ENCODE results near the gene KIAA0753. TPM values are rescaled to one million over a fixed set of nuclear protein-coding genes. Genes with fewer than 3 reads are reported as not detected.

The KIAA0753 gene
- total RNA-seq, 2 experiments from 2014 or later, result 20.8 to 29.8 TPM

DNA sequence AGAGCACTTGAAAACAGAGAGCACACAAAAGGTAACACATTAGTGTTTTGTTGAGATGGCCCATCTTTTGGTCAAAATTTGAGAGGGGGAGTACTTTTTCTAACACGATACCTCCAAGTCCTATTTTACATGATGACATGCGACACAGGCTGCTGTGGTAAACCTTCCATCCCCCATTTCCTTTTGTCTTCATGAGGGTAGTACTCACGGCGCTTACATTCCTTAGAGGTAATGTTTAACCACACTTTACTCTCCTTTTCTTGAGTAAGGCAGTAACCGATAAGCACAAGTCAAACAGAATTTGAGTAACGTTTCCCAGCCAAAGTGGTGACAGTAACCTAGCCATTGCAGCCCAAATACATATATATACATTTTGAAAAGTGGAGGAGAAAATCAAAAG lies 48.3 kb downstream of the KIAA0753 start:
- ChIA-PET CTCF (ENCODE audit: unreplicated experiment) (no interaction called here), POLR2A (no interaction called here)
- Histone ChIP-seq H3K27ac (ENCODE audit: low read depth, low read length, poor library complexity, severe bottlenecking) (no peak overlapping the region), H3K4me1 (ENCODE audit: insufficient read depth, low read length, poor library complexity, severe bottlenecking) (no peaks in the 10 kb centered on the region), H3K9me2 (ENCODE audit: insufficient read depth, low read length) (no peaks in the 10 kb centered on the region), H3K4me2 (ENCODE audit: low read length) (no peak overlapping the region), H3K36me3 (ENCODE audit: insufficient read depth, low read length) (peaks cover 84% of the 10 kb centered on the region), H3K4me3 (ENCODE audit: low read depth, low read length, poor library complexity, severe bottlenecking) (no peak overlapping the region), H3K79me2 (ENCODE audit: insufficient read depth, low read depth, low read length) (no peaks in the 10 kb centered on the region), H3K9me3 (ENCODE audit: low read length) (no peaks in the 10 kb centered on the region), H2AFZ (ENCODE audit: low read length) (no peak overlapping the region), H4K20me1 (ENCODE audit: insufficient read depth, low read length) (no peaks in the 10 kb centered on the region)
- no TSS peak for BruUV-seq (replicated peaks)
- no peak for TF ChIP-seq EZH2phosphoT487 (IDR thresholded peaks at IDR 0.05; ENCODE audit: borderline replicate concordance, low read depth, low read length)
- TF ChIP-seq, protein P1, sequence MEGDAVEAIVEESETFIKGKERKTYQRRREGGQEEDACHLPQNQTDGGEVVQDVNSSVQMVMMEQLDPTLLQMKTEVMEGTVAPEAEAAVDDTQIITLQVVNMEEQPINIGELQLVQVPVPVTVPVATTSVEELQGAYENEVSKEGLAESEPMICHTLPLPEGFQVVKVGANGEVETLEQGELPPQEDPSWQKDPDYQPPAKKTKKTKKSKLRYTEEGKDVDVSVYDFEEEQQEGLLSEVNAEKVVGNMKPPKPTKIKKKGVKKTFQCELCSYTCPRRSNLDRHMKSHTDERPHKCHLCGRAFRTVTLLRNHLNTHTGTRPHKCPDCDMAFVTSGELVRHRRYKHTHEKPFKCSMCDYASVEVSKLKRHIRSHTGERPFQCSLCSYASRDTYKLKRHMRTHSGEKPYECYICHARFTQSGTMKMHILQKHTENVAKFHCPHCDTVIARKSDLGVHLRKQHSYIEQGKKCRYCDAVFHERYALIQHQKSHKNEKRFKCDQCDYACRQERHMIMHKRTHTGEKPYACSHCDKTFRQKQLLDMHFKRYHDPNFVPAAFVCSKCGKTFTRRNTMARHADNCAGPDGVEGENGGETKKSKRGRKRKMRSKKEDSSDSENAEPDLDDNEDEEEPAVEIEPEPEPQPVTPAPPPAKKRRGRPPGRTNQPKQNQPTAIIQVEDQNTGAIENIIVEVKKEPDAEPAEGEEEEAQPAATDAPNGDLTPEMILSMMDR (conservative IDR thresholded peaks at IDR 0.05; ENCODE audit: low read length), result no peak
- DNase-seq (ENCODE audit: low spot score), result no peak
- intact Hi-C loops (cut with micrococcal nuclease; ENCODE audit: unreplicated experiment), result no loop called here

DNA sequence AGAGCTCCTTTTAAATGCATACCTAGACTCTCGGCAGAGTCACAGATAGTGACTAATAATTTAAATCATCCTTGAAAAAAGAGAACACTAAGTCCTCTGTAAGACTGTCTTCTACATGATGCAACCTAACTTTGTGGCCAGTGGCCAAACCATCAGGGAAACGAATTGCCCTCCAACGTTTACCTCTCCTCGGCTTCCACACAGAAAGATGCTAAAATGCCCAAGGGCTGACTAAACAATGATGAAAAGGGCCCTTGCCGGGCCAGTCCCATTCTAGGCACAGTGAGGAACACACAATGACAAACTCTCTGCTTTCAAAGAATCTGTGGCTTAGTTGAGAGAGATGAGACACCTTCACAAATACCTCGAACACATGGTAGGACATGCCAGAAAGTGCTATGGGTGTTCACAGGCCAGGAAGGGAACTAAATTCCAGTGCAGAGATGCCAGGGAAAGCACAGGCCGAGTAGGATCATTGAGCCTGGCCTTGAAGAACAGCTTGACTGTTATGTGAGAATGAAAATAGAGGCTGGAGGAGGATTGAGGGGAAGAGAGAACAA lies 48.8 kb downstream of the KIAA0753 start:
- H3K9me3 ChIP-seq (ENCODE audit: low read length), result no peaks in the 10 kb centered on the region
- no peak overlapping the region for H2AFZ ChIP-seq (ENCODE audit: low read length)
- H4K20me1 ChIP-seq (ENCODE audit: insufficient read depth, low read length), result no peaks in the 10 kb centered on the region
- no TSS peak for BruUV-seq (replicated peaks)
- H3K4me2 ChIP-seq (ENCODE audit: low read length), result no peak overlapping the region
- no peaks in the 10 kb centered on the region for H3K9me2 ChIP-seq (ENCODE audit: insufficient read depth, low read length)
- H3K27ac ChIP-seq (ENCODE audit: low read depth, low read length, poor library complexity, severe bottlenecking), result no peak overlapping the region
- intact Hi-C loops (cut with micrococcal nuclease; ENCODE audit: unreplicated experiment), result no loop called here
- no peaks in the 10 kb centered on the region for H3K4me1 ChIP-seq (ENCODE audit: insufficient read depth, low read length, poor library complexity, severe bottlenecking)
- no peak overlapping the region for H3K4me3 ChIP-seq (ENCODE audit: low read depth, low read length, poor library complexity, severe bottlenecking)
- H3K36me3 ChIP-seq (ENCODE audit: insufficient read depth, low read length), result peaks cover 82% of the 10 kb centered on the region
- TF ChIP-seq, protein P1 (conservative IDR thresholded peaks at IDR 0.05; ENCODE audit: low read length), result no peak
- TF ChIP-seq EZH2phosphoT487 (IDR thresholded peaks at IDR 0.05; ENCODE audit: borderline replicate concordance, low read depth, low read length), result no peak
- CTCF ChIA-PET (ENCODE audit: unreplicated experiment), result no interaction called here
- POLR2A ChIA-PET, result no interaction called here
- no peak for DNase-seq (ENCODE audit: low spot score)
- H3K79me2 ChIP-seq (ENCODE audit: insufficient read depth, low read depth, low read length), result no peaks in the 10 kb centered on the region

DNA sequence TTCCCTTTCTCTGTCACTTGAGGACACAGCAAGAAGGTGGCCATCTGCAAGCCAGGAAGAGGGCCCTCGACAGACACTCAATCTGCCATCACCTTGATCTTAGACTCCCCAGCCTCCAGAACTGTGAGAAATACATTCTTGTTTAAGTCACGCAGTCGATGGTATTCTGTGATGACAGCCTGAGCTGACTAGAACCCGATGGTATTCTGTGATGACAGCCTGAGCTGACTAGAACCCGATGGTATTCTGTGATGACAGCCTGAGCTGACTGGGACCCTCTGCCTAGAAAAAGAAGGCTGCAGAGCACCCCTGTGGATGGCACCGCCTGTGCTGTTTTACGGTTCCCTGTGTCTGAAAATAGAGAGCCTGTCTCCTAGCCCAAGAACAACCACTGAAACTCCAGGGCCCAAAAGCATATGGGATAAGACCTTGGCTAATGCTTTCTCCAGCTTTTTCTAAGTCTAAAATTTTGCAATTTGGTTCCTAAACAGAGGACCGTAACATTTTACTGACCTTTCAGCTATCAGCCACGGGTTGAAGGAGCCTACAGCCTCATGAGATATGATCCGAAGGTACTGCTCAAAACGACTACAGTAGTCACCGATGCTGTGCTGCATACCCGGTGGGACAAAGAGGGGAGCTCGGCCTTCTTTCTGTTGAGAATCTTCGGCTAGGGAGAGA lies 51.1 kb downstream of the KIAA0753 start:
- Histone ChIP-seq H3K9me3 (ENCODE audit: low read length) (no peaks in the 10 kb centered on the region), H3K4me3 (ENCODE audit: low read depth, low read length, poor library complexity, severe bottlenecking) (no peak overlapping the region), H3K36me3 (ENCODE audit: insufficient read depth, low read length) (peaks cover 82% of the 10 kb centered on the region), H3K4me1 (ENCODE audit: insufficient read depth, low read length, poor library complexity, severe bottlenecking) (no peaks in the 10 kb centered on the region), H3K9me2 (ENCODE audit: insufficient read depth, low read length) (no peaks in the 10 kb centered on the region), H2AFZ (ENCODE audit: low read length) (no peak overlapping the region), H3K79me2 (ENCODE audit: insufficient read depth, low read depth, low read length) (no peaks in the 10 kb centered on the region), H3K4me2 (ENCODE audit: low read length) (no peak overlapping the region), H4K20me1 (ENCODE audit: insufficient read depth, low read length) (no peaks in the 10 kb centered on the region), H3K27ac (ENCODE audit: low read depth, low read length, poor library complexity, severe bottlenecking) (no peak overlapping the region)
- ChIA-PET CTCF (ENCODE audit: unreplicated experiment) (no interaction called here), POLR2A (no interaction called here)
- intact Hi-C loops (cut with micrococcal nuclease; ENCODE audit: unreplicated experiment), result no loop called here
- no peak for DNase-seq (ENCODE audit: low spot score)
- TF ChIP-seq, protein P1 (conservative IDR thresholded peaks at IDR 0.05; ENCODE audit: low read length), result no peak
- TF ChIP-seq EZH2phosphoT487 (IDR thresholded peaks at IDR 0.05; ENCODE audit: borderline replicate concordance, low read depth, low read length), result no peak
- BruUV-seq (replicated peaks), result no TSS peak

All from OCI-LY7 (cell line).